HepG2 (cell line): ENCODE data around the gene NVL.

Source experiments
- ATF1 ChIP-seq: IDR thresholded peaks from 2 replicates; pipeline ENCODE4 v1.6.1; 2016; ENCODE audit warnings: mild to moderate bottlenecking, control low read depth
- BORCS8-MEF2B ChIP-seq: sonication (generic); formaldehyde crosslinking; IDR thresholded peaks from 2 replicates; pipeline ENCODE4 v1.8.0; 2022; ENCODE audit warnings: mild to moderate bottlenecking, missing genetic modification reagents
- CEBPB ChIP-seq: IDR thresholded peaks from 2 replicates; pipeline ENCODE4 v1.6.1; 2011; ENCODE audit warnings: low read depth, low read length, improper control_type of control experiment, borderline replicate concordance
- JUN ChIP-seq: sonication (generic); formaldehyde crosslinking; IDR thresholded peaks from 2 replicates; pipeline ENCODE4 v1.4.0; 2020; ENCODE audit warnings: mild to moderate bottlenecking, missing genetic modification reagents
- TEAD2 ChIP-seq: sonication (generic); formaldehyde crosslinking; IDR thresholded peaks from 2 replicates; pipeline ENCODE4 v1.9.0; 2021; ENCODE audit warnings: missing genetic modification reagents
- TF ChIP-seq, protein P1 (sequence below): IDR thresholded peaks from 2 replicates; pipeline ENCODE4 v1.6.1; 2018; ENCODE audit warnings: missing genetic modification reagents, mild to moderate bottlenecking, missing compliant biosample characterization
- TF ChIP-seq, protein P2 (sequence below): sonication (generic); formaldehyde crosslinking; IDR thresholded peaks from 2 replicates; pipeline ENCODE4 v1.5.0; 2020; ENCODE audit warnings: mild to moderate bottlenecking, missing genetic modification reagents, moderate library complexity
- TF ChIP-seq, protein P3 (sequence below): sonication (generic); formaldehyde crosslinking; IDR thresholded peaks from 2 replicates; pipeline ENCODE4 v1.4.0; 2020; ENCODE audit warnings: mild to moderate bottlenecking, missing genetic modification reagents
- TF ChIP-seq, protein P4 (sequence below): sonication (generic); formaldehyde crosslinking; IDR thresholded peaks from 2 replicates; pipeline ENCODE4 v1.4.0; 2020; ENCODE audit warnings: low read depth, mild to moderate bottlenecking, missing genetic modification reagents
- TF ChIP-seq, protein P5 (sequence below): sonication (generic); formaldehyde crosslinking; IDR thresholded peaks from 2 replicates; pipeline ENCODE4 v1.8.1; 2023; ENCODE audit warnings: missing genetic modification reagents, inconsistent platforms, borderline replicate concordance

DNA sequence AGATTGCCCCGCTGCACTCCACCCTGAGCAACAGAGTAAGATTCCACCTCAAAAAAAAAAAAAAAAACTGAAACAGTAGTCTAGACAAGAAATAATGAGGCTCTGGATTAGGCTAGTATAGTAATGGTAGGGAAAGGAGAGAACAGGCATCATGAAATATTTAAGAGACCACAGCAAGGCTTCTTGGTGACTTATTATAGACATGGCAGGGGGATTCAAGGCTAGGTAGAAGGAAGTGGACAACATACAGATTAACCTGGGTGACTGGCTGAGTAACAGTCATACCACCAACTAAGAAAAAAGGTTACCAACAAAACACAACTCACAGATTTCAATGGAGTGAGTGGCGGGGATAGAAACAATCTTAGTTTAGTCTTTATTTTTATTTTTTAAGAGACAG, 8.3 kb downstream of the NVL start:
- TF ChIP-seq ATF1 (CRISPR knock-in tag) (no peak), TEAD2 (no peak), BORCS8-MEF2B (CRISPR knock-in tag) (no peak), JUN (CRISPR knock-in tag) (no peak), CEBPB (no peak)
- TF ChIP-seq, protein P1, sequence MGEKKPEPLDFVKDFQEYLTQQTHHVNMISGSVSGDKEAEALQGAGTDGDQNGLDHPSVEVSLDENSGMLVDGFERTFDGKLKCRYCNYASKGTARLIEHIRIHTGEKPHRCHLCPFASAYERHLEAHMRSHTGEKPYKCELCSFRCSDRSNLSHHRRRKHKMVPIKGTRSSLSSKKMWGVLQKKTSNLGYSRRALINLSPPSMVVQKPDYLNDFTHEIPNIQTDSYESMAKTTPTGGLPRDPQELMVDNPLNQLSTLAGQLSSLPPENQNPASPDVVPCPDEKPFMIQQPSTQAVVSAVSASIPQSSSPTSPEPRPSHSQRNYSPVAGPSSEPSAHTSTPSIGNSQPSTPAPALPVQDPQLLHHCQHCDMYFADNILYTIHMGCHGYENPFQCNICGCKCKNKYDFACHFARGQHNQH (CRISPR knock-in tag): no peak
- TF ChIP-seq, protein P2, sequence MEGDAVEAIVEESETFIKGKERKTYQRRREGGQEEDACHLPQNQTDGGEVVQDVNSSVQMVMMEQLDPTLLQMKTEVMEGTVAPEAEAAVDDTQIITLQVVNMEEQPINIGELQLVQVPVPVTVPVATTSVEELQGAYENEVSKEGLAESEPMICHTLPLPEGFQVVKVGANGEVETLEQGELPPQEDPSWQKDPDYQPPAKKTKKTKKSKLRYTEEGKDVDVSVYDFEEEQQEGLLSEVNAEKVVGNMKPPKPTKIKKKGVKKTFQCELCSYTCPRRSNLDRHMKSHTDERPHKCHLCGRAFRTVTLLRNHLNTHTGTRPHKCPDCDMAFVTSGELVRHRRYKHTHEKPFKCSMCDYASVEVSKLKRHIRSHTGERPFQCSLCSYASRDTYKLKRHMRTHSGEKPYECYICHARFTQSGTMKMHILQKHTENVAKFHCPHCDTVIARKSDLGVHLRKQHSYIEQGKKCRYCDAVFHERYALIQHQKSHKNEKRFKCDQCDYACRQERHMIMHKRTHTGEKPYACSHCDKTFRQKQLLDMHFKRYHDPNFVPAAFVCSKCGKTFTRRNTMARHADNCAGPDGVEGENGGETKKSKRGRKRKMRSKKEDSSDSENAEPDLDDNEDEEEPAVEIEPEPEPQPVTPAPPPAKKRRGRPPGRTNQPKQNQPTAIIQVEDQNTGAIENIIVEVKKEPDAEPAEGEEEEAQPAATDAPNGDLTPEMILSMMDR: no peak
- TF ChIP-seq, protein P3, sequence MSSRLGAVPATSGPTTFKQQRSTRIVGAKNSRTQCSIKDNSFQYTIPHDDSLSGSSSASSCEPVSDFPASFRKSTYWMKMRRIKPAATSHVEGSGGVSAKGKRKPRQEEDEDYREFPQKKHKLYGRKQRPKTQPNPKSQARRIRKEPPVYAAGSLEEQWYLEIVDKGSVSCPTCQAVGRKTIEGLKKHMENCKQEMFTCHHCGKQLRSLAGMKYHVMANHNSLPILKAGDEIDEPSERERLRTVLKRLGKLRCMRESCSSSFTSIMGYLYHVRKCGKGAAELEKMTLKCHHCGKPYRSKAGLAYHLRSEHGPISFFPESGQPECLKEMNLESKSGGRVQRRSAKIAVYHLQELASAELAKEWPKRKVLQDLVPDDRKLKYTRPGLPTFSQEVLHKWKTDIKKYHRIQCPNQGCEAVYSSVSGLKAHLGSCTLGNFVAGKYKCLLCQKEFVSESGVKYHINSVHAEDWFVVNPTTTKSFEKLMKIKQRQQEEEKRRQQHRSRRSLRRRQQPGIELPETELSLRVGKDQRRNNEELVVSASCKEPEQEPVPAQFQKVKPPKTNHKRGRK (CRISPR knock-in tag): no peak
- TF ChIP-seq, protein P4, sequence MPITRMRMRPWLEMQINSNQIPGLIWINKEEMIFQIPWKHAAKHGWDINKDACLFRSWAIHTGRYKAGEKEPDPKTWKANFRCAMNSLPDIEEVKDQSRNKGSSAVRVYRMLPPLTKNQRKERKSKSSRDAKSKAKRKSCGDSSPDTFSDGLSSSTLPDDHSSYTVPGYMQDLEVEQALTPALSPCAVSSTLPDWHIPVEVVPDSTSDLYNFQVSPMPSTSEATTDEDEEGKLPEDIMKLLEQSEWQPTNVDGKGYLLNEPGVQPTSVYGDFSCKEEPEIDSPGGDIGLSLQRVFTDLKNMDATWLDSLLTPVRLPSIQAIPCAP (CRISPR knock-in tag): no peak
- TF ChIP-seq, protein P5, sequence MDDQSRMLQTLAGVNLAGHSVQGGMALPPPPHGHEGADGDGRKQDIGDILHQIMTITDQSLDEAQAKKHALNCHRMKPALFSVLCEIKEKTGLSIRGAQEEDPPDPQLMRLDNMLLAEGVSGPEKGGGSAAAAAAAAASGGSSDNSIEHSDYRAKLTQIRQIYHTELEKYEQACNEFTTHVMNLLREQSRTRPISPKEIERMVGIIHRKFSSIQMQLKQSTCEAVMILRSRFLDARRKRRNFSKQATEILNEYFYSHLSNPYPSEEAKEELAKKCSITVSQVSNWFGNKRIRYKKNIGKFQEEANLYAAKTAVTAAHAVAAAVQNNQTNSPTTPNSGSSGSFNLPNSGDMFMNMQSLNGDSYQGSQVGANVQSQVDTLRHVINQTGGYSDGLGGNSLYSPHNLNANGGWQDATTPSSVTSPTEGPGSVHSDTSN: no peak
